H1 (cell line): ENCODE data around the gene KCNH1. TPM values are rescaled to one million over a fixed set of nuclear protein-coding genes. Genes with fewer than 3 reads are reported as not detected.
A peak's percentile ranks its signal among the peaks of the same experiment; 100 is the strongest.

ENCODE experiments used
- CTCF ChIA-PET: fragments of 300-600 bp; sonication (Branson Sonifier 250); formaldehyde crosslinking; loops from one replicate; lab custom pipeline; 2021; ENCODE audit not compliant: partially characterized antibody; lab: Charles Lee
- POLR2A ChIA-PET: fragments of 300-600 bp; sonication (Branson Sonifier 250); formaldehyde crosslinking; loops from one replicate; lab custom pipeline; 2021; ENCODE audit warnings: inconsistent platforms; ENCODE audit not compliant: partially characterized antibody; lab: Charles Lee
- DNase-seq, 2 experiments: peaks; one replicate each; pipeline versions ENCODE4 v3.0.0 to v3.0.0-alpha.2; 2010 to 2022; ENCODE audit warnings: low spot score in 2 of 2, low read depth in 1 of 2, mixed read lengths in 1 of 2
- FAIRE-seq: peaks from 2 replicates; lab custom pipeline; 2011; peaks lifted over from hg19 to GRCh38; lab: Jason Lieb, UNC
- H2AFZ ChIP-seq: 2 replicates; pipeline ENCODE4 v1.8.1; 2012; ENCODE audit warnings: low read length, inconsistent platforms
- H2AK5ac ChIP-seq: 2 replicates; pipeline ENCODE4 v1.6.1; 2013; ENCODE audit warnings: low read depth, low read length
- H2BK120ac ChIP-seq: replicated peaks from 2 replicates; pipeline ENCODE3; 2013; ENCODE audit warnings: low read depth, low read length, inconsistent platforms
- H2BK12ac ChIP-seq: 2 replicates; pipeline ENCODE4 v1.6.1; 2013; ENCODE audit warnings: low read depth, low read length
- H2BK15ac ChIP-seq: 2 replicates; pipeline ENCODE4 v1.6.1; 2013; ENCODE audit warnings: low read length
- H2BK20ac ChIP-seq: 2 replicates; pipeline ENCODE4 v1.6.1; 2013; ENCODE audit warnings: low read length
- H2BK5ac ChIP-seq: 2 replicates; pipeline ENCODE4 v1.6.1; 2013; ENCODE audit warnings: low read depth, low read length
- H3K14ac ChIP-seq: 2 replicates; pipeline ENCODE4 v1.6.1; 2013; ENCODE audit warnings: inconsistent platforms; ENCODE audit not compliant: insufficient read length
- H3K18ac ChIP-seq: 2 replicates; pipeline ENCODE4 v1.6.1; 2013; ENCODE audit warnings: low read length; ENCODE audit errors: extremely low read depth
- H3K23ac ChIP-seq: 2 replicates; pipeline ENCODE4 v1.6.1; 2013; ENCODE audit warnings: inconsistent platforms; ENCODE audit not compliant: insufficient read length
- H3K23me2 ChIP-seq: 2 replicates; pipeline ENCODE4 v1.6.1; 2013; ENCODE audit warnings: low read depth, low read length
- H3K27ac ChIP-seq: 2 replicates; pipeline ENCODE4 v1.6.1; 2011; ENCODE audit warnings: low read depth, low read length, inconsistent platforms
- H3K27me3 ChIP-seq, 4 experiments: replicated peaks in 1 of 4; 1 replicate in 1 of 4; 2 replicates in 3 of 4; pipeline versions ENCODE4 v1.6.1 to v1.8.1; 2011 to 2013; ENCODE audit warnings: low read length in 3 of 4, mild to moderate bottlenecking in 3 of 4, inconsistent platforms in 2 of 4, mixed read lengths in 2 of 4, moderate library complexity in 1 of 4; ENCODE audit not compliant: control insufficient read depth in 3 of 4, insufficient read depth in 3 of 4; ENCODE audit errors: extremely low read depth in 1 of 4
- H3K36me3 ChIP-seq, 4 experiments: 2 replicates each; pipeline versions ENCODE4 v1.6.1 to v1.8.1; 2011 to 2013; ENCODE audit warnings: mild to moderate bottlenecking in 4 of 4, low read length in 3 of 4, moderate library complexity in 2 of 4, control low read depth in 1 of 4, inconsistent platforms in 1 of 4; ENCODE audit not compliant: insufficient read depth in 4 of 4, control insufficient read depth in 2 of 4
- H3K4ac ChIP-seq: replicated peaks from 2 replicates; pipeline ENCODE3; 2013; ENCODE audit warnings: low read length, low read depth, mixed read lengths, inconsistent platforms; ENCODE audit not compliant: insufficient read length
- H3K4me1 ChIP-seq, 4 experiments: replicated peaks in 1 of 4; 1 replicate in 1 of 4; 2 replicates in 3 of 4; pipeline versions ENCODE4 v1.6.1 to v1.8.1; 2011 to 2013; ENCODE audit warnings: low read length in 3 of 4, inconsistent platforms in 2 of 4, mixed read lengths in 1 of 4; ENCODE audit not compliant: insufficient read depth in 4 of 4, control insufficient read depth in 3 of 4
- H3K4me2 ChIP-seq, 2 experiments: 2 replicates each; pipeline versions ENCODE4 v1.6.1 to v1.8.1; 2011 to 2013; ENCODE audit warnings: low read depth in 2 of 2, low read length in 2 of 2, control low read depth in 1 of 2, inconsistent platforms in 1 of 2, mild to moderate bottlenecking in 1 of 2; ENCODE audit not compliant: insufficient read depth in 1 of 2
- H3K4me3 ChIP-seq, 4 experiments: fragments of 200-600, 300-600 bp in 1 of 4; sonication (generic), shearing (Covaris generic), sonication (Bioruptor Twin) in 1 of 4; 2 replicates each; pipeline versions ENCODE4 v1.5.1 to v1.8.1; 2011 to 2016; ENCODE audit warnings: low read length in 4 of 4, low read depth in 3 of 4, control low read depth in 2 of 4, inconsistent platforms in 2 of 4, mild to moderate bottlenecking in 2 of 4, mixed read lengths in 1 of 4, moderate library complexity in 1 of 4; ENCODE audit not compliant: insufficient read depth in 2 of 4; ENCODE audit errors: extremely low read depth in 1 of 4
- H3K56ac ChIP-seq: replicated peaks from 2 replicates; pipeline ENCODE3; 2013; ENCODE audit warnings: low read depth, mild to moderate bottlenecking, mixed read lengths, low read length, inconsistent platforms; ENCODE audit not compliant: insufficient read length
- H3K79me1 ChIP-seq: 2 replicates; pipeline ENCODE4 v1.6.1; 2013; ENCODE audit warnings: low read depth, low read length, control low read depth
- H3K79me2 ChIP-seq, 2 experiments: 2 replicates each; pipeline versions ENCODE4 v1.6.1 to v1.8.1; 2012 to 2013; ENCODE audit warnings: low read length in 2 of 2, mild to moderate bottlenecking in 2 of 2, inconsistent platforms in 1 of 2; ENCODE audit not compliant: insufficient read depth in 2 of 2, control insufficient read depth in 1 of 2
- H3K9ac ChIP-seq, 4 experiments: replicated peaks in 1 of 4; 1 replicate in 1 of 4; 2 replicates in 3 of 4; pipeline versions ENCODE4 v1.6.1 to v1.8.1; 2011 to 2013; ENCODE audit warnings: low read depth in 3 of 4, low read length in 3 of 4, control low read depth in 2 of 4, mild to moderate bottlenecking in 2 of 4, moderate library complexity in 2 of 4, inconsistent platforms in 1 of 4; ENCODE audit errors: extremely low read depth in 1 of 4
- H3K9me3 ChIP-seq, 2 experiments: 2 replicates each; pipeline versions ENCODE4 v1.6.1 to v1.8.1; 2012 to 2013; ENCODE audit warnings: mild to moderate bottlenecking in 2 of 2, moderate library complexity in 2 of 2, control low read depth in 1 of 2, inconsistent platforms in 1 of 2, low read depth in 1 of 2, low read length in 1 of 2, mixed read lengths in 1 of 2; ENCODE audit not compliant: insufficient read depth in 2 of 2
- H4K20me1 ChIP-seq, 2 experiments: replicated peaks in 1 of 2; 2 replicates each; pipeline versions ENCODE3 to v1.8.1; 2011 to 2013; ENCODE audit warnings: inconsistent platforms in 2 of 2, low read length in 2 of 2, mild to moderate bottlenecking in 1 of 2; ENCODE audit not compliant: insufficient read depth in 2 of 2, control insufficient read depth in 1 of 2
- H4K5ac ChIP-seq: 2 replicates; pipeline ENCODE4 v1.6.1; 2013; ENCODE audit warnings: low read length, low read depth, mixed read lengths, inconsistent platforms; ENCODE audit not compliant: insufficient read length
- H4K8ac ChIP-seq: 2 replicates; pipeline ENCODE4 v1.8.0; 2013; ENCODE audit warnings: mild to moderate bottlenecking, moderate library complexity, low read length, inconsistent platforms; ENCODE audit not compliant: insufficient read depth; ENCODE audit errors: extremely low read depth
- H4K91ac ChIP-seq: replicated peaks from 2 replicates; pipeline ENCODE3; 2013; ENCODE audit warnings: low read length, mixed read lengths, inconsistent platforms; ENCODE audit not compliant: insufficient read length
- BACH1 ChIP-seq: IDR thresholded peaks from 2 replicates; pipeline ENCODE4 v1.6.1; 2012; ENCODE audit warnings: low read length, improper control_type of control experiment
- CTBP2 ChIP-seq: IDR thresholded peaks from 2 replicates; pipeline ENCODE4 v1.7.0; 2011; ENCODE audit warnings: borderline replicate concordance, mild to moderate bottlenecking, moderate library complexity, mixed read lengths, low read length; ENCODE audit not compliant: insufficient read depth, insufficient read length
- GTF2F1 ChIP-seq: IDR thresholded peaks from 2 replicates; pipeline ENCODE4 v1.6.1; 2012; ENCODE audit warnings: low read depth, low read length, improper control_type of control experiment, borderline replicate concordance
- JUN ChIP-seq: IDR thresholded peaks from 2 replicates; pipeline ENCODE4 v1.6.1; 2011; ENCODE audit warnings: low read depth, mild to moderate bottlenecking, improper control_type of control experiment, low read length
- JUND ChIP-seq: IDR thresholded peaks from 2 replicates; pipeline ENCODE4 v1.6.1; 2011; ENCODE audit warnings: mild to moderate bottlenecking, improper control_type of control experiment, low read length
- RBBP5 ChIP-seq: IDR thresholded peaks from 2 replicates; pipeline ENCODE4 v1.7.1; 2012; ENCODE audit warnings: low read depth, mild to moderate bottlenecking, inconsistent platforms, low read length, moderate library complexity, borderline replicate concordance
- RFX5 ChIP-seq: IDR thresholded peaks from 2 replicates; pipeline ENCODE4 v1.6.1; 2011; ENCODE audit warnings: low read depth, low read length, improper control_type of control experiment, borderline replicate concordance
- SAP30 ChIP-seq: fragments of 300-600 bp; sonication (generic); IDR thresholded peaks from 2 replicates; pipeline ENCODE4 v1.7.1; 2012; ENCODE audit warnings: low read length, moderate library complexity, mild to moderate bottlenecking, inconsistent platforms; ENCODE audit not compliant: insufficient read depth, insufficient replicate concordance
- SIRT6 ChIP-seq: IDR thresholded peaks from one replicate; pipeline ENCODE4 v1.7.1; 2012; ENCODE audit warnings: low read length, inconsistent platforms
- SP1 ChIP-seq: IDR thresholded peaks from 2 replicates; pipeline ENCODE4 v1.6.1; 2011; ENCODE audit warnings: low read depth, low read length
- TAF7 ChIP-seq: optimal IDR thresholded peaks from 2 replicates; pipeline ENCODE3; 2011; ENCODE audit warnings: low read depth, mild to moderate bottlenecking, inconsistent platforms, low read length, moderate library complexity, borderline replicate concordance
- TBP ChIP-seq: IDR thresholded peaks from 2 replicates; pipeline ENCODE4 v1.6.1; 2011; ENCODE audit warnings: low read depth, low read length, improper control_type of control experiment
- TEAD4 ChIP-seq: IDR thresholded peaks from 2 replicates; pipeline ENCODE4 v1.6.1; 2012; ENCODE audit warnings: low read depth, low read length, inconsistent platforms, mixed read lengths
- ZNF274 ChIP-seq: IDR thresholded peaks from 2 replicates; pipeline ENCODE4 v1.7.0; 2012; ENCODE audit warnings: low read length, borderline replicate concordance; ENCODE audit errors: extremely low read depth
- WGBS, 2 experiments: shearing (Covaris generic) in 1 of 2; methylation state at CpG; one replicate each; pipeline versions ENCODE4 v1.1.6 to v1.1.7; 2013 to 2015; ENCODE audit warnings: low lambda C conversion rate in 2 of 2, mixed read lengths in 2 of 2, inconsistent platforms in 1 of 2, low coverage in 1 of 2, missing lambda C conversion rate in 1 of 2; ENCODE audit not compliant: insufficient replicate concordance in 2 of 2, insufficient coverage in 1 of 2, insufficient read length in 1 of 2; ENCODE audit errors: extremely low coverage in 1 of 2, missing lambda C conversion rate in 1 of 2; 5-methylcytosine and 5-hydroxymethylcytosine counted together
- polyA plus RNA-seq, 7 experiments: library from polyadenylated mRNA; depleted of rRNA in 3 of 7; stranded (reverse) in 5 of 7; unstranded in 2 of 7; fragments of >200 nt in 5 of 7; fragments of 200-250 nt in 2 of 7; gene quantifications; 1 replicate in 5 of 7; 2 replicates in 1 of 7; 4 replicates in 1 of 7; pipeline versions ENCODE4 v1.2.1 to v1.2.3, GENCODE V29; 2011 to 2013; ENCODE audit warnings: missing spikeins in 2 of 7, mixed read lengths in 2 of 7
- total RNA-seq: library from RNA; stranded (reverse); fragmentation: NEBNext Ultra II Directional; extraction: Animal tissue kit (Norgen Biotek cat#: 25700); gene quantifications from 2 replicates; pipeline ENCODE4 v1.2.1, GENCODE V29; 2021

The KCNH1 gene
- total and polyA plus RNA-seq, 2 of the 8 experiments (the other 6 are each of a cell fraction or from before 2014, with no cell fraction given) = 0.27 to 0.34 TPM

DNA sequence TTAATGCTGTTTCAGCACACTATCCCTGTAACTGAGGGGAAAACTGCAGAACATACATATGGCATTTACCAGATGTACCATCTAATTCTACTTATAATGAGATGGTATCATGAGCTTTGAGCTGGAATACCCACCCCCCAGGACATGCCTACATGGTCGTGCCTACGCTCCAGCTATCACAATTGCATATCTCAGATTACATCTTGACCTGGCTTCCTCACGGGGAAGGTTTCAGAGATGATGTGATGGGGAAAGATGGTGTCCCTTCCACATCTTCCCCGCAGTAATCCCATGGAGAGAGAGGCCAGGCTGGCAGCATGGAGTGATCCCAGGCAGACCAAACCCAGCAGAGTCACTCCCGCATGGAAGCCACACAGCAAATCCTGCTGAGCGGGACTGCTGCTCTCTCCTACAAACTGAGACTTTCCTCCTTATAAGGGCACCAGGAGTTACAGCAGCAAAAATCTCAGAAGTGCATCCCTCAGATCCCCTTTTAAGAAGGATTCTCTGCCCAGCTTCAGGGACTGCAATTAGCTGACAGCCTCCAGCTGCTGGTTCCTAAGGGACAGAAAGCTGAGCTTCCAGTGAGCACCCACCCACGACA, 67.1 kb downstream of the KCNH1 start:
- Histone ChIP-seq H2BK15ac (no peak overlapping the region), H3K23ac (no peak overlapping the region), H4K20me1 (no peaks in the 10 kb centered on the region), H2BK20ac (no peak overlapping the region), H3K4ac (no peak overlapping the region), H2AK5ac (no peak overlapping the region), H4K5ac (no peak overlapping the region), H4K91ac (no peak overlapping the region), H3K27me3 (no peaks in the 10 kb centered on the region), H3K4me2 (no peak overlapping the region), H3K36me3 (no peaks in the 10 kb centered on the region), H3K9ac (no peak overlapping the region), H3K79me2 (no peaks in the 10 kb centered on the region), H2BK5ac (no peak overlapping the region), H3K27ac (no peak overlapping the region), H3K23me2 (no peaks in the 10 kb centered on the region), H3K79me1 (no peaks in the 10 kb centered on the region), H3K56ac (no peak overlapping the region), H3K14ac (no peak overlapping the region), H2AFZ (peak overlapping the region; percentile 94), H2BK120ac (no peak overlapping the region), H2BK12ac (no peak overlapping the region), H3K18ac (no peak overlapping the region), H3K4me3 (no peak overlapping the region), H4K8ac (0 out of 2 replicates have a peak overlapping the region, but pooled peaks have one; percentile 25), H3K4me1 (no peaks in the 10 kb centered on the region), H3K9me3 (no peaks in the 10 kb centered on the region)
- CTCF ChIA-PET = interaction anchor here (0.7 to 1.0 kb wide), 2 partner anchors 28 to 67 kb away, joined by 3 read pairs; partner anchors contain the start of gene KCNH1
- POLR2A ChIA-PET = no interaction called here
- 87% methylated on average over 7 of the region's 7 CpGs; no CpG with 5 or more reads in 1 of the 2 experiments for WGBS, 2 experiments
- no peak for FAIRE-seq
- DNase-seq = no peak
- TF ChIP-seq RBBP5 (no peak), TEAD4 (no peak), RFX5 (no peak), BACH1 (no peak), SAP30 (no peak), GTF2F1 (no peak), SP1 (no peak), CTBP2 (no peak), TAF7 (no peak), JUN (no peak), ZNF274 (no peak), SIRT6 (no peak), TBP (no peak), JUND (no peak)
